ENCODE data around the gene RPS21. TPM values are rescaled to one million over a fixed set of nuclear protein-coding genes. Genes with fewer than 3 reads are reported as not detected.
A peak's percentile ranks its signal among the peaks of the same experiment; 100 is the strongest.

The RPS21 gene
- total RNA-seq, 1 donor from 2014 or later: 1,160 TPM

DNA sequence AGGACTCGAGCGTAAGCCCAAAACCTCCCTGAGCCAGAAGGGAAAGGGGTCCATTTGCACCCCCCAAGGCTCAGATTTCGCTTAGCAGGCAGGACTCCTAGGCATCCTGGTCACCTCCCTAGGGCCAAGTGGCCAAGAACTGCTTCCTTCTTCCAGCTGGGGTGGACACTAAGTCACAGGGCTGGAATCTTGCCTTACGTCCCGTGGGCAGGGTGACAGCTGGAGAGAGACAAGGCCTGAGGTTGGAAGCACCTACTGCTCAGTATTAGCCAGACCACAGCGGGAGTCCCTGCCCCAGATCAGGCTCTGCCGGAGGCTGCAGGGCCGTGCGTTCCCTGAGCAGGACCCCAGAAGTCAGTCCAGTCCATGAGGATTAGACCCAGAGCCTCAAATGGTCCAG, 39.5 kb upstream of the RPS21 start:
- no peaks in the 10 kb centered on the region for H3K4me1 Mint-ChIP-seq (ENCODE audit: low read depth)
- no peaks in the 10 kb centered on the region for H3K27me3 Mint-ChIP-seq
- no peak overlapping the region for H3K4me3 Mint-ChIP-seq (ENCODE audit: low read depth)
- peaks cover 30% of the 10 kb centered on the region for H3K36me3 Mint-ChIP-seq (ENCODE audit: insufficient read depth)
- peaks cover 8% of the 10 kb centered on the region for H3K9me3 Mint-ChIP-seq (ENCODE audit: low read depth)
- H3K27ac Mint-ChIP-seq: no peak overlapping the region
- TF ChIP-seq CTCF (IDR thresholded peaks at IDR 0.05; ENCODE audit: unreplicated experiment): no peak
- DNase-seq (ENCODE audit: low spot score, unreplicated experiment): no peak

GRCh38 chr20:62348604-62349003, 38.3 kb upstream of the RPS21 start:
- Mint-ChIP-seq H3K36me3 (ENCODE audit: insufficient read depth) (peaks cover 24% of the 10 kb centered on the region), H3K9me3 (ENCODE audit: low read depth) (peaks cover 8% of the 10 kb centered on the region), H3K4me3 (ENCODE audit: low read depth) (no peak overlapping the region), H3K4me1 (ENCODE audit: low read depth) (no peaks in the 10 kb centered on the region), H3K27ac (peak overlapping the region; percentile 13), H3K27me3 (no peaks in the 10 kb centered on the region)
- no peak for DNase-seq (ENCODE audit: low spot score, unreplicated experiment)
- no peak for TF ChIP-seq CTCF (IDR thresholded peaks at IDR 0.05; ENCODE audit: unreplicated experiment)

DNA sequence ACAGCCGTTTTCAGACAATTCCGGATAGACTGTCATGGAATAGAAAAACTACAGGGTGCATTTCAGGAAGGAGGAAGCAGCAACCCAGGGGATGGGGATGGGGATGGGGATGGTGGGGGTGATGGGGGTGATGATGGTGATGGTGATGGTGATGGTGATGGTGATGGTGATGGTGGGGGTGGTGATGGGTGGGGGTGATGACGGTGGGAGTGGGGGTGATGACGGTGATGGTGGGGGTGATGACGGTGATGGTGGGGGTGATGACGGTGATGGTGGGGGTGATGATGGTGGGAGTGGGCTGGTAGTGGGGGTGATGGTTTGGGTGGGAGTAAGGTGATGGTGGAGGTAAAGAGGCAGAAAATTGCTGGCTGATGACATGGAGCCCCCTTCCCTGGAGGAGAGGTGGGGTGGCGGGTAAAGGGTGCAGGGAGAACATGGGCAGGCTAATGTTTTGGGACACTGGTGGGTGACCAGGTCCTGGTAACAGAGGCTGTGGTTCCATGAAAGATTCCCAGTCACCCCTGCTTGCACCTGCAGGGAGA, 37.3 kb upstream of the RPS21 start:
- H3K9me3 Mint-ChIP-seq (ENCODE audit: low read depth): peaks cover 8% of the 10 kb centered on the region
- H3K27me3 Mint-ChIP-seq: no peaks in the 10 kb centered on the region
- H3K4me1 Mint-ChIP-seq (ENCODE audit: low read depth): no peaks in the 10 kb centered on the region
- DNase-seq (ENCODE audit: low spot score, unreplicated experiment): no peak
- TF ChIP-seq CTCF (IDR thresholded peaks at IDR 0.05; ENCODE audit: unreplicated experiment): no peak
- peaks cover 24% of the 10 kb centered on the region for H3K36me3 Mint-ChIP-seq (ENCODE audit: insufficient read depth)
- no peak overlapping the region for H3K4me3 Mint-ChIP-seq (ENCODE audit: low read depth)
- no peak overlapping the region for H3K27ac Mint-ChIP-seq

DNA sequence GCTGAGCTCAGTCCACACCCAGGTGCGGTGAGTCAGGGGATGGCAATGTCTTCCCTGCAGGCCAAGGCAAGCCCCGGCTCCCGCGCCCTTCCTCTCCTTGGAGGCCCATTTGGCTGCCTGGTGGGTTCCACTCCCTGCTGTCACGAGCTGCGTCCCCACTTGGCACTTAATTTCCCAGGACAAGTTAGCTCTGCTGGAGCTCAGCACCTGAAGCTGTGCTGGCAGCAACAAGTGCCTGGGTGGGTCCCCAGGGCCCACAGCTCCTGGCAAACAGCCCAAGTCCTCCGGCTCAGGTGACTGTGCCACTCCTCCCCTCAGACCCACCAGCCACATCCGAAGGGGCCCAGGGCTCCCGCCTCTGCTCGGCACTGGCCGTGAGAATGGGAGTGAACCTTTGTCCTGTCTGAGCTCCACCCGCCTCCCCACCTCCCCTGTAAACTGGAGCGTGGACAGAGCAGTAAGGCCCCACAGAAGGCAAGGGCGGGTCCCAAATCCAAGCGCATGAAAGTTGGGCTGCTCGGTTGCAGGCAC, 36.7 kb upstream of the RPS21 start:
- H3K4me3 Mint-ChIP-seq (ENCODE audit: low read depth): no peak overlapping the region
- H3K9me3 Mint-ChIP-seq (ENCODE audit: low read depth): peaks cover 8% of the 10 kb centered on the region
- H3K4me1 Mint-ChIP-seq (ENCODE audit: low read depth): no peaks in the 10 kb centered on the region
- TF ChIP-seq CTCF (IDR thresholded peaks at IDR 0.05; ENCODE audit: unreplicated experiment): no peak
- no peaks in the 10 kb centered on the region for H3K27me3 Mint-ChIP-seq
- peak overlapping the region; percentile 89 for H3K27ac Mint-ChIP-seq
- no peak for DNase-seq (ENCODE audit: low spot score, unreplicated experiment)
- H3K36me3 Mint-ChIP-seq (ENCODE audit: insufficient read depth): peaks cover 22% of the 10 kb centered on the region

DNA sequence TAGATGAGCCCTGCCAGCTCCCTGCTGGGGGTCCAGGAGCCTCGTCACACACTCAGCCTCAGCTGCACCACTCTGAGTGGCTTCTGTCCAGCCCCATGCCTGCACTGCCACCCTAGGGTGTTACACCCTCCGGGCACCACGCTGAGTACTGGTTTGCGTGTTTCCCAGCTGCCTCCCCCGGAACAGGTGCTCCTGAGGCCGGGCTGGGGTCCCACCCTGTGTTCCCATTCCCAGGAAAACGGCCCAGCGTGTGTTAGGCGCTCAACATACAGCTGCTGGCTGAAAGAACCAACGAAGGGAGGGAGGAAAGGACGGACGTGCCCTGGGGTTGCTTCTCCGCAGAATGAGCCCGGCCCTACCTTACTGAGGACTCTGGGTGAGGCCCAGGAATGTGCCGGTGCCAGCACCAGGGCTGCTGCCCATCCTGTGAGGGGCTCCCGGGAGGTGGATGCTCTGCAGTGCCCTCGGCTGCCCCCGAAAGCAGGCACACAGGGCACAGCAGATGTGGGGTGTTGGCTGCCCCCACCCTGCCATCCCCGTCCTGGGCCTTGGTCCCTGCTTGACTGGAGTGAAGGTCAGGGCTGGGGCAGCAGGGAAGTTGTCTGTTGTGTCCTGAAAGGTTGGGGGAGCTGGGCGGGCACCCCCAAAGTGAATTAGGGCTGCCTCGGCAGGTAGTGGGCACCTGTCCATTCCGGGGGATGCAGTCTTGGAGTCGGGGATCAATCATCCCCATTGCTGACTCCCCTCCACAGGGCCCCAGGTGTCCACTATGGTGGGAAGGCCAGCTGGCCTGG, 36.1 kb upstream of the RPS21 start:
- peaks cover 3% of the 10 kb centered on the region for H3K4me1 Mint-ChIP-seq (ENCODE audit: low read depth)
- H3K36me3 Mint-ChIP-seq (ENCODE audit: insufficient read depth): peaks cover 17% of the 10 kb centered on the region
- no peak overlapping the region for H3K27ac Mint-ChIP-seq

More for the DNA sequence above, 36.1 kb upstream of the RPS21 start:
- no peak for TF ChIP-seq CTCF (IDR thresholded peaks at IDR 0.05; ENCODE audit: unreplicated experiment)
- no peak overlapping the region for H3K4me3 Mint-ChIP-seq (ENCODE audit: low read depth)
- DNase-seq (ENCODE audit: low spot score, unreplicated experiment): no peak
- peaks cover 8% of the 10 kb centered on the region for H3K9me3 Mint-ChIP-seq (ENCODE audit: low read depth)
- no peaks in the 10 kb centered on the region for H3K27me3 Mint-ChIP-seq

Data from progenitor cell of endocrine pancreas (in vitro differentiated cells).